ENCODE measurements around the gene PIGX.

PIGX gene

DNA sequence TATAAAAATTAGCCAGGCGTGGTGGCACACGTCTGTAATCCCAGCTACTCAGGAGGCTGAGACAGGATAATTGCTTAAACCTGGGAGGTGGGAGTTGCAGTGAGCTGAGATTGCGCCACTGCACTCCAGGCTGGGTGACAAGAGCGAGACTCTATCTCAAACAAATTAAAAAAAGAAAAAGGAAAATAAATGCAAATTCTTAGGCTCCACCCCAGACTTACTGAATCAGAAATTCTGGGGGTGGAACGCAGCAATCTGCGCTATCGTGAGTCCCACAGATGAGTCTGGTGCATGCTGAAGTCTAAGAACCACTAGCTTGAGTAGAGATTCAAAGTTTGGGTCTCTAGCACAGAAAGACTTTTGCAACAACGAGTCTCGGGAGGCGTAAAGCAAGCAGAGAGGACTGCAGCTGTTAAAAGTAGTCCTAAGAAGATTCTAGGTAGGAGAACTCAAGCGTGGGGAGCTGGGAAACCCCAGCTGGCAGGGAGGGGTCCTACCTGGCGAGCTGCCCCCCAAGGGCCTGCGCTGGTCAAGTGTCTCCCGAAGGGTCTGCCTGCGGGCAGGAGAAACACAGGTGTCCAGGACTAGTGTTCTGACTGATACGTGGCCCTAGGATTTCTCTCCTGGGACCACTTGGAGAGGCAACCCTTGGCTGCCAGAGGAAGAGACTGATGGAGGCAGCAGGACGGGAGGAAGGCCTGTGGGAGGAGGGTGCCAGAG is 22.1 kb upstream of the PIGX start:
- in situ Hi-C loops (cut with MboI; ENCODE audit: low pct_unique_long_range_greater_than_20kb, low sequenced_read_pairs, unreplicated experiment), result loop anchor here (10.0 kb wide), 1 partner anchor 75 kb away; no protein-coding TSS in a partner anchor
- no peak for TF ChIP-seq CTCF (IDR thresholded peaks at IDR 0.05; ENCODE audit: extremely low read depth, insufficient read depth, missing control alignments)
- no peak for DNase-seq (ENCODE audit: low spot score)

GRCh38 chr3:196691386-196691785 is 20.8 kb upstream of the PIGX start:
- TF ChIP-seq CTCF (IDR thresholded peaks at IDR 0.05; ENCODE audit: extremely low read depth, insufficient read depth, missing control alignments), result no peak
- no peak for DNase-seq (ENCODE audit: low spot score)
- in situ Hi-C loops (cut with MboI; ENCODE audit: low pct_unique_long_range_greater_than_20kb, low sequenced_read_pairs, unreplicated experiment), result no loop called here

- in situ Hi-C loops (cut with MboI; ENCODE audit: low pct_unique_long_range_greater_than_20kb, low sequenced_read_pairs, unreplicated experiment), result no loop called here
- peak; percentile 52 for DNase-seq (ENCODE audit: low spot score)
Measured at GRCh38 chr3:196694202-196694638, 18.0 kb upstream of the PIGX start.

DNA sequence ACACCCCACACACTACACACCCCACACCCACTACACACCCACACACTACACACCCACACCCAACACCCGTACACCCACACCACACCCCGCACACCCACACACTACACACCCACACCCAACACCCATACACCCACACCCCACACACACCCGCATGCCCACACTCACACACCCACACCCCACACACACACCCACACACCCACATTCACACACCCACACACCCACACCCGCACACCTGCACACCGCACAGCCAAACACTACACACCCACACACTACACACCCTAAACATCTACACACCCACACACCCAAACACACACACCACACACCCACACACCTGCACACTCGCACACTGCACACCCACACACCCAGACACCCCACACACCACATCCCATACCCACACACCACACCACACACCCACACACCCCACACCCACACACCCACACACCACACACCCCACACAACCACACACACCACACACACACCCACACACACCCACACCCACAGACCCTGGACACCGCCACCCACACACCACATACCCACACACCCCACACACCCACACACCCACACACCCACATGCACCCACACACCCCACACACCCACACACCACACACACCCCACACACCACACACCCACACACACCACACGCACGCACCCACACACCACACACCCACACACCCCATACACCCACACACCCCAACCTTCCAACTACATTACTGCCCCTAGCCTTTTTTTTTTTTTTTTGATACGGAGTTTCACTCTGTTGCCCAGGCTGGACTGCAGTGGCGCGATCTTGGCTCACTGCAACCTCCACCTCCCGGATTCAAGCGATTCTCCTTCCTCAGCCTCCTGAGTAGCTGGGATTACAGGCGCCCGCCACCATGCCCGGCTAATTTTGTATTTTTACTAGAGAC is 17.0 kb upstream of the PIGX start:
- no peak for DNase-seq (ENCODE audit: low spot score)
- no peak for TF ChIP-seq CTCF (IDR thresholded peaks at IDR 0.05; ENCODE audit: extremely low read depth, insufficient read depth, missing control alignments)
- in situ Hi-C loops (cut with MboI; ENCODE audit: low pct_unique_long_range_greater_than_20kb, low sequenced_read_pairs, unreplicated experiment), result no loop called here

More at GRCh38 chr3:196694202-196694638, 18.0 kb upstream of the PIGX start:
- TF ChIP-seq CTCF (IDR thresholded peaks at IDR 0.05; ENCODE audit: extremely low read depth, insufficient read depth, missing control alignments), result no peak

- in situ Hi-C loops (cut with MboI; ENCODE audit: low pct_unique_long_range_greater_than_20kb, low sequenced_read_pairs, unreplicated experiment), result no loop called here
- DNase-seq (ENCODE audit: low spot score), result no peak
- no peak for TF ChIP-seq CTCF (IDR thresholded peaks at IDR 0.05; ENCODE audit: extremely low read depth, insufficient read depth, missing control alignments)
Measured at GRCh38 chr3:196695849-196696226, 16.3 kb upstream of the PIGX start.

- TF ChIP-seq CTCF (IDR thresholded peaks at IDR 0.05; ENCODE audit: extremely low read depth, insufficient read depth, missing control alignments), result no peak
- DNase-seq (ENCODE audit: low spot score), result no peak
- in situ Hi-C loops (cut with MboI; ENCODE audit: low pct_unique_long_range_greater_than_20kb, low sequenced_read_pairs, unreplicated experiment), result no loop called here
Measured at GRCh38 chr3:196697270-196697669, 14.9 kb upstream of the PIGX start.

Measured in GM13977 (cell line).